ENCODE results near the gene PGM2. TPM values are rescaled to one million over a fixed set of nuclear protein-coding genes. Genes with fewer than 3 reads are reported as not detected.
"Not testable (repeated sequence)": the region's sequence is repeated elsewhere in the genome, so short reads cannot be mapped to it uniquely, and the experiment has no call there.

The PGM2 gene
- total RNA-seq, 1 donor from 2014 or later = 7.1 TPM

DNA sequence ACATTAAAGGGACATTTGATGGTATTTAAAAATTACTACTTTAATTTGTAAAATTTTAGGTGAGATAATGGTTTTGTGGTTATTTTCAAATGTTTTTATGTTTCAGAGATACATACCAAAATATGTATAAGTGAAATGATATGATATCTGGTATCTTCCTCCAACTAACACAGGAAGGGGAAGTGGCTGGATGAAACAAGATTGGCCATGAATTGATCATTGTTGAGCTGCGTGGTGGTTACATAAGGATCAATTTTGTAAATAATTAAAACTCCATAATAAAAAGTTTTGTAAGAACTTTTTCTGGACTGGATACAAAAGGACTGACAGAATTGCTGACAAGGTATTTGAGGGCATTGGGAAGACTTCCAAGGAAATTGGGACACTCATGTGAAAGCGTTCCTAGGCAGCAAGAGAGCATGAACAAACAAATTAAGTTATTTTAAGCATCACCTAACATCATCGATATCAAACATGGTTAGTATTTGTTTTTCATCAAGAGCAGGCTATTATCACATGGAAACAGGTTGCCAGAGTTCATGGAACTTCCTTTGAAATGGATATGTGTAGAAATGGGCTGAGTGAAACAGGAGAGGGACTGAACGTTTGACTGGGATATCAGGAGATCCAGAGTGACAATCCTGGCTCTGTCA, 4.4 kb upstream of the PGM2 start:
- intact Hi-C loops (cut with DNase I) = no loop called here
- peaks cover 0 to 1% of the 10 kb centered on the region in 2 donors for H3K4me1 ChIP-seq
- no peak for DNase-seq (ENCODE audit: low spot score in 2 of 2)

DNA sequence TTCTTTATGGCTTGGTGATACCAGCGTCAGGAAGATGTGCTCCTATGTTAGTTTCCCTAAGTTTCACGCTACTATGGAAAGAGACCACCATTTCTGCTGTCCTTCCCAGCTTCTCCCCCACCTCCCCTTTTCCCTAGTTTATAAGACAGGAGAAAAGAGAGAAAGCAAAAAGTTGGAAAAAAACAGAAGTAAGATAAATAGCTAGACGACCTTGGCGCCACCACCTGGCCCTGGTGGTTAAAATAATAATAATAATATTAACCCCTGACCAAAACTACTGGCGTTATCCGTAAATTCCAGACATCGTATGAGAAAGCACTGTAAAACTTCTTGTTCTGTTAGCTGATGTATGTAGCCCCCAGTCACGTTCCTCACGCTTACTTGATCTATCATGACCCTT, 985 bp upstream of the PGM2 start:
- not testable (repeated sequence) for H3K36me3 ChIP-seq; H3K27me3 ChIP-seq; DNase-seq (ENCODE audit: low spot score in 2 of 2); H3K9me3 ChIP-seq
- Histone ChIP-seq H3K4me1 (peaks cover 2 to 16% of the 10 kb centered on the region in 2 donors), H3K4me3 (peak overlapping the region; percentile 86 to 96), H3K27ac (peak overlapping the region; percentile 86 to 90)
- intact Hi-C loops (cut with DNase I) = loop anchor here (5.0 kb wide), 3 partner anchors 67 to 152 kb away; partner anchors contain the start of genes RELL1 and TBC1D1

More for the DNA sequence above, 4.4 kb upstream of the PGM2 start:
- no peaks in the 10 kb centered on the region for H3K9me3 ChIP-seq
- no peak overlapping the region for H3K27ac ChIP-seq
- no peaks in the 10 kb centered on the region for H3K27me3 ChIP-seq
- H3K36me3 ChIP-seq = no peaks in the 10 kb centered on the region
- TF ChIP-seq, protein P1, sequence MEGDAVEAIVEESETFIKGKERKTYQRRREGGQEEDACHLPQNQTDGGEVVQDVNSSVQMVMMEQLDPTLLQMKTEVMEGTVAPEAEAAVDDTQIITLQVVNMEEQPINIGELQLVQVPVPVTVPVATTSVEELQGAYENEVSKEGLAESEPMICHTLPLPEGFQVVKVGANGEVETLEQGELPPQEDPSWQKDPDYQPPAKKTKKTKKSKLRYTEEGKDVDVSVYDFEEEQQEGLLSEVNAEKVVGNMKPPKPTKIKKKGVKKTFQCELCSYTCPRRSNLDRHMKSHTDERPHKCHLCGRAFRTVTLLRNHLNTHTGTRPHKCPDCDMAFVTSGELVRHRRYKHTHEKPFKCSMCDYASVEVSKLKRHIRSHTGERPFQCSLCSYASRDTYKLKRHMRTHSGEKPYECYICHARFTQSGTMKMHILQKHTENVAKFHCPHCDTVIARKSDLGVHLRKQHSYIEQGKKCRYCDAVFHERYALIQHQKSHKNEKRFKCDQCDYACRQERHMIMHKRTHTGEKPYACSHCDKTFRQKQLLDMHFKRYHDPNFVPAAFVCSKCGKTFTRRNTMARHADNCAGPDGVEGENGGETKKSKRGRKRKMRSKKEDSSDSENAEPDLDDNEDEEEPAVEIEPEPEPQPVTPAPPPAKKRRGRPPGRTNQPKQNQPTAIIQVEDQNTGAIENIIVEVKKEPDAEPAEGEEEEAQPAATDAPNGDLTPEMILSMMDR (IDR thresholded peaks at IDR 0.05) = no peak
- H3K4me3 ChIP-seq = no peak overlapping the region

DNA sequence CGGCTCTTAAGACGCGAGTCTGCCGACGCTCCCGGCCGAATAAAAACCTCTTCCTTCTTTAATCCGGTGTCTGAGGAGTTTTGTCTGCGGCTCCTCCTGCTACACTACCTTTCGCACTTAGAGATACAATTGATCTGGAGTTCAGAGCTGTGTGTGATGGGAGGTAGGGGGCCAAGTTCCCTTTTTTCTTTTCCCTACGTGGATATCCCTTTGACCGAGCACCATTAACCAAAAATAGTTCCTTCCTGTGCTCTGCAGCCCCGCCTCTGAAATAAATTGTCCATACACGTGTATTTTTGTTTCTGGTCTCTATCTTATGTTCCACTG, 555 bp upstream of the PGM2 start:
- Histone ChIP-seq H3K27ac (peak overlapping the region; percentile 86 to 90), H3K4me3 (peak overlapping the region; percentile 86 to 96), H3K36me3 (peaks cover 8 to 11% of the 10 kb centered on the region in 2 donors), H3K9me3 (no peaks in the 10 kb centered on the region), H3K27me3 (no peaks in the 10 kb centered on the region), H3K4me1 (peaks cover 2 to 16% of the 10 kb centered on the region in 2 donors)
- TF ChIP-seq, protein P1 (IDR thresholded peaks at IDR 0.05) = no peak
- DNase-seq (ENCODE audit: low spot score in 2 of 2) = no peak
- intact Hi-C loops (cut with DNase I) = loop anchor here (5.0 kb wide), 3 partner anchors 66 to 151 kb away; partner anchors contain the start of genes RELL1 and TBC1D1

DNA sequence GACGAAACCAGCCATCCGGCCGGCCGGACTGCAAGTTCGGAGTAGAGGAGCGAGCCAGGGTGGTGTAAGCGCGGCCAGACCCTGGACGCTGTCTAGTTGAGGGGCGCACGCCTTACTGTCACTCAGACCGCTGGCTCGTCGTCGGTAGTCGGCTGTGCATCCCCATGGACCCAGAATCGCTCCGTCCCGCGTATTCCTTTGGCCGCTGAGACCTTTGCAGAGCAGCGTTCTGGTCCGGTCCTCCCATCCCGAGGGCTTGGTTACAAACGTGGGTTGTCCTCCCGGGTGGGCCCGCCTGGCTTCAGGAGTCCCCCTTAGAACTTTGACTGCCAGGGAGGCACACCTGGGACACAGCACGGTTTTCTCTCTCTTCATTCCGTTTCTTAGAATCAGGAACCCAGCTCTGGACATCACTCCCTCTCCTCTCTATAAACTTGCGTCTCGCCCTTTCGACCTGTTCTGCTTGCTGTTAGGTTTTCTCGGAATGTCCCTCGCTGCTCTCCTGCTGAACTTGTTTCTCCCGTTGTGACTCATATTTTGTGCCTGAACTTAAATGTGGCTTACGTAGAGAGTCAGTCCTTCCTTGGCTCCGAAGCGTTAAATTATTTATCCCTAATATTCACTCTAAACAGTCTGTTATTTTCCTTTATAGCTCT, 672 bp downstream of the PGM2 start:
- intact Hi-C loops (cut with DNase I) = loop anchor here (5.0 kb wide), 3 partner anchors 65 to 150 kb away; partner anchors contain the start of genes RELL1 and TBC1D1
- TF ChIP-seq, protein P1 (IDR thresholded peaks at IDR 0.05) = peak in 1 of 3 experiments; percentile 4
- Histone ChIP-seq H3K36me3 (peaks cover 14 to 22% of the 10 kb centered on the region in 2 donors), H3K4me1 (peaks cover 2 to 16% of the 10 kb centered on the region in 2 donors), H3K9me3 (no peaks in the 10 kb centered on the region), H3K27me3 (no peaks in the 10 kb centered on the region), H3K4me3 (peak overlapping the region; percentile 86 to 96), H3K27ac (peak overlapping the region; percentile 86 to 90)
- peak in 1 of 2 donors; percentile 66 for DNase-seq (ENCODE audit: low spot score in 2 of 2)

DNA sequence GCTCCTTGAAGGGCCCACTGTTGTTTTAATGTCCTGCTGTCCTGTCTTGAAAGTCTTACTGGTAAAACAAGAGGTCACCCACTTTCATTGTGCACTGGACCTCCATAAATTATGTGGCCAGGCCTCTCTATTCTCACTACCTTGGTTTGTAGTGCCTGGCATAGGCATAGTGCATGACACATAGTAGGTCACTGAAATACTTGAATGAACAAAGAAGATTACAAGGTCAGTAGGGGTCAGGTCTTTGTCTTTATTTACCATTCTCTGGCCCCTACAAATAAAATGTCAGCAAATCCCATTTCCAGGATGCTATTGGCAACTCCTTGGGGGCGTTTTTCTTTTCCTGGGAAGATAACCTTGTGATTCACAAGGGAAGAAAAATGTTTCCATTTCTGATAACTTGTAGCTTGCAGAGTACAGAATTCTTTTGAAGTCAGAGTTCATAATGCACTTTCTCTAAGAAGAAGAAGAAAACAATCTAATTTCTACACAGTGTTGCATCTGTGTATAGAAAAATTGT, 1.4 kb downstream of the PGM2 start:
- no peaks in the 10 kb centered on the region for H3K9me3 ChIP-seq
- peaks cover 2 to 16% of the 10 kb centered on the region in 2 donors for H3K4me1 ChIP-seq
- TF ChIP-seq, protein P1 (IDR thresholded peaks at IDR 0.05) = no peak
- H3K36me3 ChIP-seq = peaks cover 14 to 29% of the 10 kb centered on the region in 2 donors
- DNase-seq (ENCODE audit: low spot score in 2 of 2) = no peak
- H3K4me3 ChIP-seq = peak overlapping the region; percentile 86 to 96
- peak overlapping the region in 1 of 2 donors; percentile 90 for H3K27ac ChIP-seq
- intact Hi-C loops (cut with DNase I) = loop anchor here (5.0 kb wide), 3 partner anchors 64 to 149 kb away; partner anchors contain the start of genes RELL1 and TBC1D1
- H3K27me3 ChIP-seq = no peaks in the 10 kb centered on the region

DNA sequence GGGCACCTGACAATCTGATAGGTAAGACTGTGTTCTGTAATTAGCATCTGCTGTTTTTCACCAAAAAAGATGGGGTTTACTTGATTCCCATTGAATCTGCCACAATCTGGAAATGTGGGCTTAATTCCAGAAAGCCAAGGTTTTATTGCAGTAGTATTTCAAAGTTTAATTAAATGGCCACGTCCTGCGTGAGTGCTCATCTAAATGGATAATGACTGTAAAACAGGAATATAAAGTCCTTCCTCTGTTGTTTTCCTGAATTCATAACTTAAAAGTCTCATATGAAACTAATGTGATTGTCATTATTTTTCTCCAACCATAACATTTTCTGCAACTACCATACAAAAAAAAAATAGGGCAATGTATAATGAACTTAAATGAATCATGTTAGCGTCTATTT, 2.4 kb downstream of the PGM2 start:
- peaks cover 2 to 16% of the 10 kb centered on the region in 2 donors for H3K4me1 ChIP-seq
- no peaks in the 10 kb centered on the region for H3K27me3 ChIP-seq
- H3K9me3 ChIP-seq = no peaks in the 10 kb centered on the region
- no peak overlapping the region for H3K4me3 ChIP-seq
- DNase-seq (ENCODE audit: low spot score in 2 of 2) = no peak
- intact Hi-C loops (cut with DNase I) = loop anchor here (5.0 kb wide), 3 partner anchors 63 to 148 kb away; partner anchors contain the start of genes RELL1 and TBC1D1
- H3K27ac ChIP-seq = no peak overlapping the region
- TF ChIP-seq, protein P1 (IDR thresholded peaks at IDR 0.05) = no peak
- H3K36me3 ChIP-seq = peaks cover 14 to 39% of the 10 kb centered on the region in 2 donors
